Stimulated activated CD4-positive, alpha-beta T cell treated with anti-CD3 and anti-CD28 coated beads, Interleukin-12 subunit alpha, Interleukin-12 subunit beta, amount 100 ng/mL, for 4 hours (primary cell): ENCODE measurements around the gene OR51L1.
"Not testable (repeated sequence)": the region's sequence is repeated elsewhere in the genome, so short reads cannot be mapped to it uniquely, and the experiment has no call there.

Experiments used
- DNase-seq: peaks from one replicate; pipeline ENCODE4 v3.0.0-alpha.2; 2020

OR51L1 gene

GRCh38 chr11:4994551-4994950 is at the start of gene OR51L1:
OR51L1 (plus strand) TSS chr11:4994851; CDS start chr11:4998983, 4,132 bp downstream.
- no peak for DNase-seq

- DNase-seq = no peak
Observed at GRCh38 chr11:4947505-4947904, 47.1 kb upstream of the OR51L1 start, which contains the start of gene OR51A4. OR51A4 (minus strand) TSS chr11:4947605; CDS start chr11:4947100, 505 bp downstream.

DNA sequence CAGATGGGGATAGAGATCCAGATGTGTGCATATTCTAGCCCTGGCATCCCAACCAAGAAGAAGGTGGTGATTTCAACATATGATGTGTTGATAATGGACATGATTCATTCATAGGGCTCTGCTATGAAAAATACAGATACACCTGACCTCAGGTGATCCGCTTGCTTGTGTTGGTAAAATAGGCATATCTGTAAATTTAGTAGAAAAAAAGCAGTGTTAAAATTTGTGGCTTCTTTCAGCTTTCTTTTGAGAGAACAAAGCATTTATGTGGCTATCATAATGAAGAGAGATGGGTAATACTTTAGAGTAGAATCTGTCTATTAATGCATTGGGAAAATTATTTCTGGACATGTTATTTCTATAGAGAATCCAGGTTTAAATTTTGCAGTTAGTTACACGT is 39.0 kb upstream of the OR51L1 start, which contains the start of gene OR51A2:
OR51A2 (minus strand) TSS at position 101 of the 400 bp plus-strand sequence; CDS start at position 101, 0 bp downstream.
- DNase-seq = not testable (repeated sequence)

DNA sequence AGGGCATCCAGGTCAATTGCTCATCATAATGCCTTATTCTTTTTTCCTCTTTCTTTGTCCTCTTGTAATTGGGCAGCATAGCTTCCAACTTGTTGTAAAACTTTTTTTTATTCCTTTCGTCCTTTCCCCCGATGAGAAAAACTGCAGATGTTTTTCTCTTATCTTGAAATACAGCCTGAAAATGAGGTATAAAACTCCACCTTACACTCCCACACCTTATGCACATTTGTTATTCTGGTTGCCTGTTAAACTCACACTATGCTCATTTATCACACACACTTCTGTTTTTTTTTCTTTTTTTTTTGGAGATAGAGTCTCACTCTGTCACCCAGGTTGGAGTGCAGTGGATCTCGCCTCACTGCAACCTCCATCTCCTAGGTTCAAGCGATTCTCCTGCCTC is 37.3 kb upstream of the OR51L1 start:
- no peak for DNase-seq

DNA sequence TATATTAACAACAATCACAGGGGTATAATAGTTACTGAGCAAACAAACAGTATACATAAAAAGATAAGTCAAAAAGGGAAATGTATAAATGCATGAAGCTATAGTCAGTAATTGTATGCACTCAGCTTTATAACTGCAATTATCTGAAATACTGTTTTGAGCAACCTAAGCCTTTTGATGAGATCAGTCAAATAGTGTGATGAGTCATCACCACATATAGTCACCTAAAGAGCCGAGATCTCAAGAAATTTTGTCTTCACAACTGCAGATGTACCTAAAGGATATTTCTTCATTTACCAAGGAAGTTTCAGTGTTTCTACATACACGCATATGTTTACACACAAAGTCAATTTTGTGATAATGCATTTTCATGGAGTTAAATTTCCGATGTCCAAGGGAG is 33.8 kb upstream of the OR51L1 start:
- no peak for DNase-seq

- no peak for DNase-seq
Observed at GRCh38 chr11:4962816-4963215, 31.8 kb upstream of the OR51L1 start.

GRCh38 chr11:4975436-4975835 is 19.2 kb upstream of the OR51L1 start:
- no peak for DNase-seq

DNA sequence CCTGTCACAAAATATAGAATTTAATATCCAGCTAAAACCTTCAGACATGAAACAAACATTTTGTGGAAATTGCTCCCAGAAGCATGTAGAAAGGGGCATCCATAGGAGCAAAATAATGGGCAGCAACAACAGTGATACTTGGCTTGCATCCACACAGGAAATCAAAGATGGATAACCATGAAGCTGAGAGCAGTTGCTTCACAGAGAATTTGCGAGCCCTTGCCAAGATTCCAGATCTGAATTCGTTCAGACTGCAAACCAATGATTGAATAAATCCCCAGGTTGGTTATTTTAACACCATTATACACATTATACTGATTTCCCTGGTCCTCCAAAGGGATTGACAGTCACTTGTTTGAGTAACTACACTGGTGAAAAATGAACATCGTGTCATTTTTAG is 15.6 kb upstream of the OR51L1 start:
- DNase-seq = no peak

- DNase-seq = no peak
Observed at GRCh38 chr11:4982678-4983077, 12.0 kb upstream of the OR51L1 start.

DNA sequence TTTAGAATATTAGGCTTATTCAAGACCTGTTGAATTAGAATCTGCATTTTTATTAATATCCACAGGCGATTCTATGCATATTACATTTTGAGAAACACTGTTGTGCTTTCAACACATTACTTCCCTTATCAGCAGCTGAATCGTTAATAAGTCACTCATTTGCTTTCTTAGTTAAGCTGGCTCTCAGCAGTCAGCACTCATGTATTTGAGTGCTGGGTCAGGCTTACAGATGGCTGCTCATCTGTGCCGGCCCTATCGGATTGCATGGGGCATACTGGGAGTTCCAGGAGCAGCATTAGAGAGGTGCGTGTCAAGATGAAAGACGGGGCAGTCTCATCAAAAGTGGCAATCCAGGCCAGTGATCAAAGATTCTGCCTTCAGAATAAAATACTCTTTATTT is 10.8 kb upstream of the OR51L1 start:
- DNase-seq = no peak

DNA sequence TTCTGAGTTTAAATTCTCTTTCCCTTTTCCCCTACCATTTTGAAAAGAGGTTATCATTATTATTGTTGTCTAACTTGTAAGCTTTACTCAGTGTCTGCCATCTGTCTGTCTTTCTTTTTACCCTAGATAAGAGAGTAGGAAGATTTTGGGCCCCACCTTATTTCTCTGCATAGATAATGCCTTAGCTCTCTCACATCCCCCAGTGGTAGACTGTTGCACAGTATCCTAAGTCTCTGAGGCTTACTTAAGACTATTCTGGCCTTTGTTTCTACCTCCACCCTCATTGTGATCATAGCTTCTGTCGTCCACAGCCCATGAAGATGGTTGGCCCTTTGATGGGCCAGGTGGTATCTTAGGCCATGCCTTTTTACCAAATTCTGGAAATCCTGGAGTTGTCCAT is 3.6 kb upstream of the OR51L1 start:
- DNase-seq = no peak

- DNase-seq = peak; percentile 6
Observed at GRCh38 chr11:5004424-5005274, 10.0 kb downstream of the OR51L1 start.

- no peak for DNase-seq
Observed at GRCh38 chr11:5007561-5007960, 12.9 kb downstream of the OR51L1 start.

DNA sequence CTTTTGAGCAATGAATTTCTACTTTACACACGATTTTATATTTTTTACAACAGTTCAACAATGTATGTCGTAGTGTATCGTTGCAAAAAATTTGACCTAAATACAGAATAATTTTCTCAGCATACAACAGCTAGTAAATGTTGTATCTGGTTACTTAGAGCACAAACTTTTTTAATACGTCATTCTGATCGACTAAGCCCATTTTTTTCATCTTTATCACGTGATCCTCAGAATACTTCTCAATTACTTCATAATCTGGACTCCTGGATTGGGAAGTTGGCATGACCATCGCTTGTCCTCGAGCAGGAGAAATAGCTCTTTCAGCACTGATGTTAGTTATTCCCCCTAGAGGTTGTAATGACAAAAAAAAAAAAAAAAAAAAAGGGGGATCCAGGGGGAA is 16.6 kb downstream of the OR51L1 start:
- DNase-seq = no peak

DNA sequence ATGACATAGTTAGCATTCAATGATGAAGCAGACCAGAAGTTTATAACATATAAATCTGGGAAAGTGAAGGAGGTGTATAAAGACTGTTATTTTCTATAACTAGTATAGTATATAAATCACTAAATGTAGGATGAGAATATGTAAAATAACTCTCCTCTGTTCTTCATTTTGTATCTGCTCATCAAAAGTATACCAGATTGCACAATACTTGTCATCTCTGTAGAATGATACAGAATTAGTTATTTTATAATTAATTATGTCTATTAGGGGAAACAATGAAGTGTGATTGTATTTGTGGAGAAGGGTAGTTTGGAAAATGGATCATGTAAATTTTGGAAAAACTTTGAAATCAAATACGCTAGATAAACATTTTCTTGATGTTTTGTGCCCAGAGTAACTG is 18.4 kb downstream of the OR51L1 start:
- no peak for DNase-seq

- no peak for DNase-seq
Observed at GRCh38 chr11:5021996-5022395, 27.3 kb downstream of the OR51L1 start.

- DNase-seq = no peak
Observed at GRCh38 chr11:5036669-5037068, 42.0 kb downstream of the OR51L1 start.

DNA sequence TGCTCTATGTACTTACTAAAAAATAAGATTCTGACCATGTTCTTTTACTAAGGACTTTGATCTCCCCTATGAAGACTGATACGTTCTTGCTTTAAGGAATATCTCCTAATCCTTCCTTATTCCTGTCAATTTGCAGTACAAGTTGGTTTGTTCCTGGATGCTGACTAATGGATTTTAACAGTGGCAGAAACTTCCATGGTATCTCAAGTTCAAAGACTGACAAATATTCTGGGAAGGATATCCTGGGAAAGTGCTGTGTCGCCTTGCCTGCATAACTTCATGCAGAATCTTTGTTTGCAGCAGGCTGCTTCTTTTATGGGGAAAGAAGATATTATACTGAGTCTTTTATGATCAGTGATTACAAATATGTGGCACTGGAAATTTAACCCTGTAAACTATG is 43.3 kb downstream of the OR51L1 start:
- DNase-seq = no peak

- DNase-seq = no peak
Observed at GRCh38 chr11:5038341-5038740, 43.7 kb downstream of the OR51L1 start.

- no peak for DNase-seq
Observed at GRCh38 chr11:5040876-5041275, 46.2 kb downstream of the OR51L1 start.

- no peak for DNase-seq
Observed at GRCh38 chr11:5042091-5042490, 47.4 kb downstream of the OR51L1 start.

DNA sequence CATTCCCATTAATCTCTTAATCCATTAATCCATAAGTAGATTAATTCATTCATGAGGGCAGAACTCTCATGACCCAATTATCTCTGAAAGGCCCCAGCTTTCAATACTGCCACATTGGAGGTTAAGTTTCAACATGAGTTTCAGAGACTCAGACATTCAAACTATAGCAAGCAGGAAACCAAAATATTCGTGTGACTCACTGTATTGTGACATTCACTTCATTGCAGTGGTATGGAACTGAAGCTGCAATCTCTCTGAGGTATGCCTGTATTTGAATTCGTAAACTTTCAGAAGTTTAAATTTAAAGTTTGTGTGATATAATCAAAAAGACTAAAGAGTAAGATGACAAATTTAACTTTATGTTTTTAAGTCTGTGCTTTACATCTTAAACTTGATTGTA is 48.7 kb downstream of the OR51L1 start:
- DNase-seq = no peak

DNA sequence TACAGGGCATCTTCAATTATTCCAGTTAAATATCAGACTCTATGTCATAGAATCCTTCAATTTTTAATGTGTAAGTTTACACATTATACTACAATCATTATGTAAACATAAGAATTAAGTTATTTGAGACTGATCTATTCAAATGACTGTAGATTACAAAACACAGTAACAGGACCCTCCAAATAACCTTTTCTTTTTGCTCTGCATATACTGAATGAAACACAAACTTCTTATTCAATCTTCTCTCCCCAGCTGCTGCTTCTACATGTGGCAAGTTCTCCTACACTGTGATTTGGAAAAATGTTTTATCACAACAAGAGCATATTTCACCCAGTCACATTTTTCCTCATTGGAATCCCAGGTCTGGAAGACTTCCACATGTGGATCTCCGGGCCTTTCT is 51.6 kb downstream of the OR51L1 start, which contains the start of gene OR52J3:
OR52J3 (plus strand) TSS at position 301 of the 400 bp plus-strand sequence; CDS start at position 301, 0 bp downstream.
- no peak for DNase-seq

- DNase-seq = no peak
Observed at GRCh38 chr11:5046754-5047330, 52.2 kb downstream of the OR51L1 start.
